Heart left ventricle (tissue), 16 donors: ENCODE measurements around the gene TNRC6C. TPM values are rescaled to one million over a fixed set of nuclear protein-coding genes. Genes with fewer than 3 reads are reported as not detected.
"Not testable (repeated sequence)": the region's sequence is repeated elsewhere in the genome, so short reads cannot be mapped to it uniquely, and the experiment has no call there.

ENCODE experiments used
- ATAC-seq, 4 donors: fragments of 200-7000 bp; cut with Tn5 transposase; one replicate each; pipeline ENCODE4 v1.9.1; 2020 to 2022; ENCODE audit warnings: moderate library complexity in 4 of 4, mild to moderate bottlenecking in 3 of 4, moderate number of reproducible peaks in 1 of 4
- DNase-seq, 5 donors: peaks; one replicate each; pipeline ENCODE4 v3.0.0-alpha.2; 2020
- H3K27ac ChIP-seq, 12 donors: fragments of 200-600 bp; sonication (generic) in 4 of 12; one replicate each; pipeline versions ENCODE4 v1.5.0 to v1.8.0; 2016 to 2022; ENCODE audit warnings: mild to moderate bottlenecking in 2 of 12
- H3K27me3 ChIP-seq, 9 donors: fragments of 200-600 bp; sonication (generic) in 2 of 9; one replicate each; pipeline versions ENCODE4 v1.5.1 to v1.8.0; 2016 to 2022; ENCODE audit warnings: mild to moderate bottlenecking in 3 of 9
- H3K36me3 ChIP-seq, 9 donors: fragments of 200-600 bp; sonication (generic) in 2 of 9; one replicate each; pipeline versions ENCODE4 v1.5.0 to v1.8.0; 2018 to 2022; ENCODE audit warnings: mild to moderate bottlenecking in 2 of 9
- H3K4me1 ChIP-seq, 12 donors: fragments of 200-600 bp; sonication (generic) in 4 of 12; one replicate each; pipeline versions ENCODE4 v1.5.0 to v1.8.0; 2016 to 2022; ENCODE audit warnings: mild to moderate bottlenecking in 3 of 12
- H3K4me3 ChIP-seq, 12 donors: fragments of 200-600 bp; sonication (generic) in 4 of 12; one replicate each; pipeline versions ENCODE4 v1.5.0 to v1.8.0; 2017 to 2022; ENCODE audit warnings: mild to moderate bottlenecking in 9 of 12, moderate library complexity in 4 of 12
- H3K9me3 ChIP-seq, 12 donors: fragments of 200-600 bp; sonication (generic) in 4 of 12; one replicate each; pipeline versions ENCODE4 v1.5.0 to v1.8.0; 2016 to 2022; ENCODE audit warnings: mild to moderate bottlenecking in 1 of 12
- POLR2A ChIP-seq, 2 donors: fragments of 450-650 bp; IDR thresholded peaks; one replicate each; pipeline ENCODE4 v1.6.1; 2017; ENCODE audit warnings: antibody characterized with exemption in 2 of 2, mild to moderate bottlenecking in 2 of 2, moderate library complexity in 2 of 2
- WGBS, 4 donors: extraction: QIAGEN DNeasy Blood & Tissue Kit in 2 of 4; methylation state at CpG; one replicate each; pipeline versions ENCODE4 v1.1.5 to v1.1.7; 2013 to 2018; 5-methylcytosine and 5-hydroxymethylcytosine counted together
- intact Hi-C, 10 donors: fragments of 100-400 bp; cut with DNase I; formaldehyde crosslinking; loops; one replicate each; pipeline versions ENCODE4 v1.11.1 to v1.14.2; 2022
- polyA plus RNA-seq, 2 donors: library from polyadenylated mRNA; stranded (reverse); fragments of 200-250 nt; gene quantifications; one replicate each; pipeline ENCODE4 v1.2.3, GENCODE V29; 2013
- total RNA-seq, 9 donors: library from RNA; depleted of rRNA in 2 of 9; stranded (reverse); fragments of >200 nt in 2 of 9; fragmentation: NEBNext Ultra II Directional in 3 of 9; extraction: Animal tissue kit (Norgen Biotek cat#: 25700) in 3 of 9; gene quantifications; one replicate each; pipeline versions ENCODE4 v1.1.0 to v1.2.4, GENCODE V29; 2016 to 2023
- TF ChIP-seq, protein P1 (sequence below), 12 donors: fragments of 200-600 bp; sonication (generic) in 4 of 12; IDR thresholded peaks; one replicate each; pipeline versions ENCODE4 v1.5.0 to v1.8.0; 2018 to 2022; ENCODE audit warnings: antibody characterized with exemption in 12 of 12, mild to moderate bottlenecking in 5 of 12
- donor health status: ischemic (EF 13 %, LVEDD 7.1; RV severe dilation, severe dysfunction).
- donor health status: healthy with polysubstance abuse.
- donor health status: DM: no; HTN: yes; CAD: no.
- donor health status: DM: no; HTN: no; CAD: no.
- donor health status: ischemic (EF 25% LVEDD 6.9; RV normal size, moderate dysfunction).
- donor health status: ischemic (EF 25% LVEDD 5.7; RV mildly dilated, moderate dysfunction).
- donor health status: healthy.
- donor health status: DM: yes; HTN: yes; CAD: no.
- donor health status: ischemic (EF 35%, LVEDD 5.7; RV mildly dilated, moderate dysfunction).
- donor health status: nonischemic (EF 11% LVEDD 7.7; RV severe dilation, severe dysfunction).
- donor health status: DM: yes; HTN: yes; CAD: no.
- donor health status: PGD.
- donor health status: ischemic (EF 29% LVEDD 5.4; RV normal size, mild dysfunction).
- donor health status: nonischemic (EF 23%, LVEDD 6.1; RV moderate dilation, normal function).

Gene TNRC6C
- total and polyA plus RNA-seq, 11 donors = 7.7 to 24.7 (median 19.0) TPM

DNA sequence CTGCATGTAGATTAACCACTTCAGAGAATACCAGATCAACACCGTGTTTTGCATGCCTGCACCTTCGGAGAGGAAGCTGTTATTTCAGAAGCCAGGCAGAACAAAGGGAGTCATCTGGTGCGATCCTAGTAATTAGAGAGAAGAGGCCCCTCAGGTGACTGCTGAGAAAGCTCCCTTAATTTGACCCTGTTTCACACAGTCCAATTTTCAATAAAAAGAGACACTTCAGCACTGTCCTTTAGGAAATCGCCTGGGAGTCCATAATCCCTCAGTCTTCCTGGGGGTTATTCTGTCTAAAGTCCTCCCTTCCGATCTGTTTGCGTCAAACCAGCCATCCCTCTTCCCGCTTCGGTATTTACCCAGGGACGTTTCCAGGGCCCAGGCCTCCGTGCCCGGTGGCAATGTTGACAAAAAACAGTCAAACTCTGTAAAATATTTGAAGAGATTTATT, 23.4 kb upstream of the TNRC6C start:
- ATAC-seq (no peak), DNase-seq (no peak)
- no peaks in the 10 kb centered on the region for H3K4me1 ChIP-seq
- H3K9me3 ChIP-seq = no peaks in the 10 kb centered on the region
- intact Hi-C loops = no loop called here
- TF ChIP-seq POLR2A (IDR thresholded peaks at IDR 0.05) = no peak
- TF ChIP-seq, protein P1, sequence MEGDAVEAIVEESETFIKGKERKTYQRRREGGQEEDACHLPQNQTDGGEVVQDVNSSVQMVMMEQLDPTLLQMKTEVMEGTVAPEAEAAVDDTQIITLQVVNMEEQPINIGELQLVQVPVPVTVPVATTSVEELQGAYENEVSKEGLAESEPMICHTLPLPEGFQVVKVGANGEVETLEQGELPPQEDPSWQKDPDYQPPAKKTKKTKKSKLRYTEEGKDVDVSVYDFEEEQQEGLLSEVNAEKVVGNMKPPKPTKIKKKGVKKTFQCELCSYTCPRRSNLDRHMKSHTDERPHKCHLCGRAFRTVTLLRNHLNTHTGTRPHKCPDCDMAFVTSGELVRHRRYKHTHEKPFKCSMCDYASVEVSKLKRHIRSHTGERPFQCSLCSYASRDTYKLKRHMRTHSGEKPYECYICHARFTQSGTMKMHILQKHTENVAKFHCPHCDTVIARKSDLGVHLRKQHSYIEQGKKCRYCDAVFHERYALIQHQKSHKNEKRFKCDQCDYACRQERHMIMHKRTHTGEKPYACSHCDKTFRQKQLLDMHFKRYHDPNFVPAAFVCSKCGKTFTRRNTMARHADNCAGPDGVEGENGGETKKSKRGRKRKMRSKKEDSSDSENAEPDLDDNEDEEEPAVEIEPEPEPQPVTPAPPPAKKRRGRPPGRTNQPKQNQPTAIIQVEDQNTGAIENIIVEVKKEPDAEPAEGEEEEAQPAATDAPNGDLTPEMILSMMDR (IDR thresholded peaks at IDR 0.05) = no peak
- WGBS, 4 donors = 62 to 80% (median 72%) methylated on average over 11 of the region's 11 CpGs
- H3K4me3 ChIP-seq = no peak overlapping the region
- H3K36me3 ChIP-seq = no peaks in the 10 kb centered on the region
- no peak overlapping the region for H3K27ac ChIP-seq
- peaks cover 0 to 10% (median 0%) of the 10 kb centered on the region in 9 donors for H3K27me3 ChIP-seq

- H3K9me3 ChIP-seq, intact Hi-C loops, H3K27ac ChIP-seq, DNase-seq, H3K27me3 ChIP-seq, H3K36me3 ChIP-seq, ATAC-seq, H3K4me1 ChIP-seq, H3K4me3 ChIP-seq: not testable (repeated sequence)
- WGBS, 4 donors = 47 to 59% (median 57%) methylated on average over 6 of the region's 6 CpGs
Measured at GRCh38 chr17:77935744-77936143, 22.8 kb upstream of the TNRC6C start.

- 84 to 94% (median 90%) methylated on average over 9 to 10 of the region's 10 CpGs for WGBS, 4 donors
- H3K27ac ChIP-seq = no peak overlapping the region
- intact Hi-C loops = no loop called here
- H3K4me3 ChIP-seq = no peak overlapping the region
- H3K27me3 ChIP-seq = no peaks in the 10 kb centered on the region
- H3K36me3 ChIP-seq = no peaks in the 10 kb centered on the region
- DNase-seq (no peak), ATAC-seq (no peak)
- H3K4me1 ChIP-seq = no peaks in the 10 kb centered on the region
- no peaks in the 10 kb centered on the region for H3K9me3 ChIP-seq
- TF ChIP-seq POLR2A (IDR thresholded peaks at IDR 0.05) = no peak
- TF ChIP-seq, protein P1 (IDR thresholded peaks at IDR 0.05) = no peak
Measured at GRCh38 chr17:77936881-77937280, 21.6 kb upstream of the TNRC6C start.

GRCh38 chr17:77941004-77941403, 17.5 kb upstream of the TNRC6C start:
- no peak for ATAC-seq
- no peak for DNase-seq

More at GRCh38 chr17:77941004-77941403, 17.5 kb upstream of the TNRC6C start:
- H3K4me1 ChIP-seq = no peaks in the 10 kb centered on the region
- H3K9me3 ChIP-seq = no peaks in the 10 kb centered on the region
- no peak overlapping the region for H3K4me3 ChIP-seq
- WGBS, 4 donors = 88 to 98% (median 93%) methylated on average over 7 of the region's 7 CpGs
- no peak overlapping the region for H3K27ac ChIP-seq
- TF ChIP-seq, protein P1 (IDR thresholded peaks at IDR 0.05) = no peak
- H3K27me3 ChIP-seq = peaks cover 0 to 9% (median 0%) of the 10 kb centered on the region in 9 donors
- H3K36me3 ChIP-seq = no peaks in the 10 kb centered on the region
- intact Hi-C loops = no loop called here
